Left renal cortex interstitium (tissue), 4 donors: ENCODE data around the gene SENP7. TPM values are rescaled to one million over a fixed set of nuclear protein-coding genes. Genes with fewer than 3 reads are reported as not detected.
"Not testable (repeated sequence)": the region's sequence is repeated elsewhere in the genome, so short reads cannot be mapped to it uniquely, and the experiment has no call there.

ENCODE experiments used
- DNase-seq, 4 donors: peaks; one replicate each; pipeline ENCODE4 v3.0.0-alpha.2; 2013; ENCODE audit warnings: low read depth in 4 of 4, low spot score in 2 of 4, missing footprints in 1 of 4
- polyA plus RNA-seq, 4 donors: library from polyadenylated mRNA; unstranded; fragments of 120-200 nt; gene quantifications; one replicate each; pipeline ENCODE4 v1.2.1, GENCODE V29; 2013; ENCODE audit not compliant: insufficient read length in 4 of 4

Gene SENP7
- polyA plus RNA-seq, result 10 to 100 TPM; 72.0 to 86.6 (median 73.0) TPM

GRCh38 chr3:101512646-101513418 is at the start of gene SENP7:
TSS of gene SENP7 (minus strand) at chr3:101513212. CDS start at chr3:101513130, 82 bp downstream.
- DNase-seq, result peak; percentile 79 to 92 (median 84)

GRCh38 chr3:101561630-101562328 is 48.8 kb upstream of the SENP7 start, which contains the start of gene TRMT10C:
TSS of gene TRMT10C (plus strand) at chr3:101561868. CDS start at chr3:101564782, 2,914 bp downstream.
- DNase-seq, result peak; percentile 83 to 92 (median 90)

GRCh38 chr3:101556064-101556463 is 43.1 kb upstream of the SENP7 start:
- no peak for DNase-seq

- DNase-seq, result not testable (repeated sequence)
Observed at GRCh38 chr3:101553381-101553780, 40.4 kb upstream of the SENP7 start.

GRCh38 chr3:101551359-101552081 is 38.5 kb upstream of the SENP7 start:
- not testable (repeated sequence) for DNase-seq

GRCh38 chr3:101549473-101549872 is 36.5 kb upstream of the SENP7 start:
- no peak for DNase-seq

GRCh38 chr3:101548527-101549105 is 35.6 kb upstream of the SENP7 start:
- no peak for DNase-seq

GRCh38 chr3:101544161-101544850 is 31.3 kb upstream of the SENP7 start:
- no peak for DNase-seq

GRCh38 chr3:101542957-101543356 is 29.9 kb upstream of the SENP7 start:
- DNase-seq, result no peak

GRCh38 chr3:101536955-101537354 is 23.9 kb upstream of the SENP7 start:
- DNase-seq, result not testable (repeated sequence)

- no peak for DNase-seq
Observed at GRCh38 chr3:101536266-101536665, 23.3 kb upstream of the SENP7 start.

- DNase-seq, result no peak
Observed at GRCh38 chr3:101535221-101535620, 22.2 kb upstream of the SENP7 start.

GRCh38 chr3:101533603-101533968 is 20.6 kb upstream of the SENP7 start:
- DNase-seq, result no peak

GRCh38 chr3:101532783-101533602 is 20.0 kb upstream of the SENP7 start:
- DNase-seq, result no peak

GRCh38 chr3:101531473-101532086 is 18.6 kb upstream of the SENP7 start:
- DNase-seq, result no peak

- no peak for DNase-seq
Observed at GRCh38 chr3:101530686-101531047, 17.7 kb upstream of the SENP7 start.

- DNase-seq, result no peak
Observed at GRCh38 chr3:101529816-101530685, 17.0 kb upstream of the SENP7 start.

- DNase-seq, result no peak
Observed at GRCh38 chr3:101527906-101528305, 14.9 kb upstream of the SENP7 start.
